C4-2B (cell line): Measurements from ENCODE around the gene STEAP1B.

Experiments
- ZFX ChIP-seq: fragments of 450-650 bp; IDR thresholded peaks from 2 replicates; pipeline ENCODE4 v1.6.1; 2017
- TF ChIP-seq, protein P1 (sequence below): fragments of 450-650 bp; conservative IDR thresholded peaks from 2 replicates; pipeline ENCODE4 v1.5.1; 2017; ENCODE audit warnings: mild to moderate bottlenecking

GRCh38 chr7:22411977-22412693 lies 87.9 kb downstream of the STEAP1B start:
- no peak for TF ChIP-seq ZFX
- TF ChIP-seq, protein P1, sequence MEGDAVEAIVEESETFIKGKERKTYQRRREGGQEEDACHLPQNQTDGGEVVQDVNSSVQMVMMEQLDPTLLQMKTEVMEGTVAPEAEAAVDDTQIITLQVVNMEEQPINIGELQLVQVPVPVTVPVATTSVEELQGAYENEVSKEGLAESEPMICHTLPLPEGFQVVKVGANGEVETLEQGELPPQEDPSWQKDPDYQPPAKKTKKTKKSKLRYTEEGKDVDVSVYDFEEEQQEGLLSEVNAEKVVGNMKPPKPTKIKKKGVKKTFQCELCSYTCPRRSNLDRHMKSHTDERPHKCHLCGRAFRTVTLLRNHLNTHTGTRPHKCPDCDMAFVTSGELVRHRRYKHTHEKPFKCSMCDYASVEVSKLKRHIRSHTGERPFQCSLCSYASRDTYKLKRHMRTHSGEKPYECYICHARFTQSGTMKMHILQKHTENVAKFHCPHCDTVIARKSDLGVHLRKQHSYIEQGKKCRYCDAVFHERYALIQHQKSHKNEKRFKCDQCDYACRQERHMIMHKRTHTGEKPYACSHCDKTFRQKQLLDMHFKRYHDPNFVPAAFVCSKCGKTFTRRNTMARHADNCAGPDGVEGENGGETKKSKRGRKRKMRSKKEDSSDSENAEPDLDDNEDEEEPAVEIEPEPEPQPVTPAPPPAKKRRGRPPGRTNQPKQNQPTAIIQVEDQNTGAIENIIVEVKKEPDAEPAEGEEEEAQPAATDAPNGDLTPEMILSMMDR: no peak
